HCT116 (cell line): Measurements from ENCODE around the gene COBL. TPM values are rescaled to one million over a fixed set of nuclear protein-coding genes. Genes with fewer than 3 reads are reported as not detected.

ENCODE experiments used
- ATAC-seq: fragments of 200-7000 bp; cut with Tn5 transposase; 2 replicates; pipeline ENCODE4 v1.9.1; 2020; ENCODE audit warnings: mild to moderate bottlenecking, moderate library complexity
- BruUV-seq: library from RNA; stranded (reverse); fragments of 400-500 nt; replicated peaks from 2 replicates; lab custom pipeline; 2021; lab: Mats Ljungman, UMichigan
- CTCF ChIA-PET: fragments of 300-600 bp; sonication (Branson Sonifier 250); formaldehyde crosslinking; loops from one replicate; lab custom pipeline; 2021; ENCODE audit warnings: antibody characterized with exemption; lab: Charles Lee
- POLR2A ChIA-PET: fragments of 300-600, 350-600 bp; sonication (Branson Sonifier 250); formaldehyde crosslinking; loops from one replicate; lab custom pipeline; 2021; ENCODE audit warnings: antibody characterized with exemption; lab: Charles Lee
- RAD21 ChIA-PET, 2 experiments: fragments of 300-600 bp; sonication (Branson Sonifier 250); formaldehyde crosslinking; loops; one replicate each; lab custom pipeline; 2023; ENCODE audit warnings: low total read pairs in 2 of 2; ENCODE audit not compliant: uncharacterized antibody in 2 of 2, unreplicated experiment in 2 of 2, low non-redundant PET in 1 of 2; lab: Charles Lee
- DNase-seq: peaks from one replicate; pipeline ENCODE4 v3.0.0-alpha.2; 2010; ENCODE audit warnings: low read depth, low spot score
- H2AFZ ChIP-seq: fragments of 200-600 bp; shearing (Covaris generic), sonication (generic); 2 replicates; pipeline ENCODE4 v1.6.1; 2017; ENCODE audit warnings: low read depth, mixed run types, mixed read lengths, antibody characterized with exemption, low read length; ENCODE audit not compliant: poor library complexity, severe bottlenecking
- H3K27ac ChIP-seq: 2 replicates; pipeline ENCODE4 v1.5.1; 2012; ENCODE audit warnings: low read depth, low read length
- H3K27me3 ChIP-seq: fragments of 200-600 bp; sonication (generic); 2 replicates; pipeline ENCODE4 v1.6.1; 2016; ENCODE audit warnings: mixed run types, low read length, mixed read lengths; ENCODE audit not compliant: insufficient read depth
- H3K36me3 ChIP-seq, 2 experiments: fragments of 200-500 bp in 1 of 2; fragments of 200-600 bp in 1 of 2; sonication (Bioruptor generic) in 1 of 2; sonication (generic) in 1 of 2; 2 replicates each; pipeline versions ENCODE4 v1.5.1 to v1.6.1; 2014 to 2016; ENCODE audit warnings: low read length in 2 of 2, inconsistent platforms in 1 of 2, mixed read lengths in 1 of 2, mixed run types in 1 of 2; ENCODE audit not compliant: insufficient read depth in 2 of 2, control insufficient read depth in 1 of 2
- H3K4me1 ChIP-seq, 2 experiments: fragments of 200-600 bp in 1 of 2; sonication (generic) in 1 of 2; 2 replicates each; pipeline versions ENCODE4 v1.5.1 to v1.6.1; 2012 to 2017; ENCODE audit warnings: low read length in 2 of 2, inconsistent platforms in 1 of 2, mild to moderate bottlenecking in 1 of 2, mixed read lengths in 1 of 2, mixed run types in 1 of 2, moderate library complexity in 1 of 2; ENCODE audit not compliant: insufficient read depth in 2 of 2, control insufficient read depth in 1 of 2
- H3K4me2 ChIP-seq: fragments of 200-600 bp; sonication (generic); 2 replicates; pipeline ENCODE4 v1.6.1; 2017; ENCODE audit warnings: mixed run types, low read length, mixed read lengths
- H3K4me3 ChIP-seq, 2 experiments: fragments of 200-600 bp in 1 of 2; sonication (generic) in 1 of 2; replicated peaks in 1 of 2; 2 replicates each; pipeline ENCODE4 v1.5.1; 2011 to 2016; ENCODE audit warnings: low read length in 2 of 2, control low read depth in 1 of 2, low read depth in 1 of 2, mild to moderate bottlenecking in 1 of 2, mixed read lengths in 1 of 2, mixed run types in 1 of 2
- H3K79me2 ChIP-seq: fragments of 200-600 bp; sonication (generic); 2 replicates; pipeline ENCODE4 v1.6.1; 2017; ENCODE audit warnings: mild to moderate bottlenecking, mixed run types, low read length, moderate library complexity, mixed read lengths; ENCODE audit not compliant: insufficient read depth
- H3K9ac ChIP-seq: fragments of 200-600 bp; sonication (generic); 2 replicates; pipeline ENCODE4 v1.6.1; 2016; ENCODE audit warnings: low read length, mixed read lengths
- H3K9me2 ChIP-seq: fragments of 200-600 bp; sonication (generic), shearing (Covaris generic); 2 replicates; pipeline ENCODE4 v1.6.1; 2017; ENCODE audit warnings: mixed run types, mild to moderate bottlenecking, moderate library complexity; ENCODE audit not compliant: insufficient read depth
- H3K9me3 ChIP-seq, 2 experiments: fragments of 200-500 bp in 1 of 2; fragments of 200-600 bp in 1 of 2; sonication (Bioruptor generic) in 1 of 2; sonication (generic) in 1 of 2; 2 replicates each; pipeline ENCODE4 v1.6.1; 2014 to 2017; ENCODE audit warnings: low read length in 2 of 2, mixed read lengths in 2 of 2, inconsistent platforms in 1 of 2, low read depth in 1 of 2, mild to moderate bottlenecking in 1 of 2, mixed run types in 1 of 2, moderate library complexity in 1 of 2; ENCODE audit not compliant: control insufficient read depth in 1 of 2, insufficient read depth in 1 of 2
- H4K20me1 ChIP-seq: fragments of 200-600 bp; sonication (generic), shearing (Covaris generic); 2 replicates; pipeline ENCODE4 v1.6.1; 2017; ENCODE audit warnings: mixed run types, mild to moderate bottlenecking, moderate library complexity; ENCODE audit not compliant: insufficient read depth
- CBX3 ChIP-seq: IDR thresholded peaks from 2 replicates; pipeline ENCODE4 v1.6.1; 2012; ENCODE audit warnings: low read depth
- CEBPB ChIP-seq: IDR thresholded peaks from 2 replicates; pipeline ENCODE4 v1.6.1; 2012; ENCODE audit warnings: low read depth
- CTCF ChIP-seq, 3 experiments: fragments of 200-600 bp in 1 of 3; sonication (generic) in 1 of 3; IDR thresholded peaks in 2 of 3; conservative IDR thresholded peaks in 1 of 3; 2 replicates each; pipeline ENCODE4 v1.5.1; 2012 to 2017; ENCODE audit warnings: low read depth in 2 of 3, low read length in 2 of 3, antibody characterized with exemption in 1 of 3, borderline replicate concordance in 1 of 3, control low read depth in 1 of 3, mild to moderate bottlenecking in 1 of 3, mixed read lengths in 1 of 3, mixed run types in 1 of 3, moderate library complexity in 1 of 3; ENCODE audit not compliant: insufficient read depth in 1 of 3
- EGR1 ChIP-seq: IDR thresholded peaks from 2 replicates; pipeline ENCODE4 v1.6.1; 2012; ENCODE audit warnings: low read depth
- ELF1 ChIP-seq: IDR thresholded peaks from 2 replicates; pipeline ENCODE4 v1.6.1; 2012; ENCODE audit warnings: low read depth, borderline replicate concordance
- EZH2phosphoT487 ChIP-seq: fragments of 200-600 bp; IDR thresholded peaks from 2 replicates; pipeline ENCODE4 v1.6.1; 2018; ENCODE audit warnings: antibody characterized with exemption, borderline replicate concordance
- FOSL1 ChIP-seq: IDR thresholded peaks from 2 replicates; pipeline ENCODE4 v1.6.1; 2012; ENCODE audit warnings: low read depth
- JUND ChIP-seq: IDR thresholded peaks from 2 replicates; pipeline ENCODE4 v1.6.1; 2012
- POLR2A ChIP-seq: IDR thresholded peaks from 2 replicates; pipeline ENCODE4 v1.7.0; 2011; ENCODE audit warnings: borderline replicate concordance; ENCODE audit not compliant: insufficient read depth, insufficient read length; ENCODE audit errors: extremely low read depth
- POLR2AphosphoS5 ChIP-seq: IDR thresholded peaks from 2 replicates; pipeline ENCODE4 v1.6.1; 2011; ENCODE audit warnings: mild to moderate bottlenecking, low read depth, low read length, moderate library complexity
- RAD21 ChIP-seq: IDR thresholded peaks from 2 replicates; pipeline ENCODE4 v1.6.1; 2012; ENCODE audit warnings: low read depth, mild to moderate bottlenecking
- REST ChIP-seq: IDR thresholded peaks from 2 replicates; pipeline ENCODE4 v1.6.1; 2012; ENCODE audit warnings: low read depth
- SIN3A ChIP-seq: IDR thresholded peaks from 2 replicates; pipeline ENCODE4 v1.6.1; 2012; ENCODE audit warnings: low read depth
- SP1 ChIP-seq: IDR thresholded peaks from 2 replicates; pipeline ENCODE4 v1.6.1; 2012; ENCODE audit warnings: low read depth
- TCF7L2 ChIP-seq: IDR thresholded peaks from 2 replicates; pipeline ENCODE4 v1.7.0; 2011; ENCODE audit warnings: borderline replicate concordance, inconsistent platforms; ENCODE audit not compliant: insufficient read depth, insufficient read length; ENCODE audit errors: extremely low read depth
- YY1 ChIP-seq: IDR thresholded peaks from 2 replicates; pipeline ENCODE4 v1.6.1; 2011; ENCODE audit warnings: low read length, low read depth, moderate library complexity, mild to moderate bottlenecking; ENCODE audit not compliant: insufficient replicate concordance; ENCODE audit errors: extremely low read depth
- ZBTB33 ChIP-seq: IDR thresholded peaks from 2 replicates; pipeline ENCODE4 v1.6.1; 2011; ENCODE audit warnings: mild to moderate bottlenecking, low read length, moderate library complexity; ENCODE audit not compliant: insufficient replicate concordance; ENCODE audit errors: extremely low read depth
- ZFX ChIP-seq: fragments of 450-650 bp; IDR thresholded peaks from 2 replicates; pipeline ENCODE4 v1.6.1; 2017
- ZNF274 ChIP-seq: fragments of 200-500 bp; sonication (Bioruptor generic); IDR thresholded peaks from 2 replicates; pipeline ENCODE4 v1.6.1; 2014; ENCODE audit warnings: mild to moderate bottlenecking, low read depth, low read length, inconsistent platforms
- intact Hi-C: fragments of 100-400 bp; cut with micrococcal nuclease; formaldehyde crosslinking; loops from 2 replicates; pipeline ENCODE4 v1.10.0; 2022
- total RNA-seq: library from RNA; stranded (reverse); gene quantifications from one replicate; pipeline ENCODE4 v1.2.1, GENCODE V29; 2021; ENCODE audit not compliant: unreplicated experiment

Gene COBL
- total RNA-seq, 1 experiment from 2014 or later: 19.3 TPM

GRCh38 chr7:51346126-51346525 is 29.5 kb upstream of the COBL start:
- Histone ChIP-seq H3K9me3 (no peaks in the 10 kb centered on the region), H3K4me1 (peaks cover 9 to 25% of the 10 kb centered on the region in 2 experiments), H2AFZ (no peak overlapping the region), H4K20me1 (no peaks in the 10 kb centered on the region), H3K4me2 (no peak overlapping the region), H3K27ac (no peak overlapping the region), H3K27me3 (no peaks in the 10 kb centered on the region), H3K36me3 (no peaks in the 10 kb centered on the region), H3K9ac (no peak overlapping the region), H3K4me3 (no peak overlapping the region), H3K79me2 (no peaks in the 10 kb centered on the region), H3K9me2 (no peaks in the 10 kb centered on the region)
- ChIA-PET POLR2A (no interaction called here), CTCF (interaction anchor here (1.2 kb wide), 1 partner anchor 183 kb away, joined by 3 read pairs; no protein-coding TSS in a partner anchor), RAD21 (no interaction called here)
- ATAC-seq (no peak), DNase-seq (no peak)
- intact Hi-C loops: no loop called here
- TF ChIP-seq ZBTB33: no peak
- no peak for TF ChIP-seq EGR1
- TF ChIP-seq JUND: no peak
- TF ChIP-seq YY1: no peak
- no peak for TF ChIP-seq CTCF (IDR thresholded peaks at IDR 0.05 in 2 of 3, conservative IDR thresholded peaks at IDR 0.05 in 1 of 3; ENCODE audit: borderline replicate concordance in 1 of 3, insufficient read depth in 1 of 3, low read depth in 2 of 3, low read length in 2 of 3)
- no peak for TF ChIP-seq FOSL1
- no peak for TF ChIP-seq ELF1
- TF ChIP-seq CBX3: no peak
- no peak for TF ChIP-seq ZNF274
- TF ChIP-seq SP1: no peak
- TF ChIP-seq SIN3A: no peak
- TF ChIP-seq POLR2A: no peak
- no peak for TF ChIP-seq ZFX
- no peak for TF ChIP-seq POLR2AphosphoS5
- no peak for TF ChIP-seq EZH2phosphoT487
- no peak for TF ChIP-seq REST
- TF ChIP-seq CEBPB: no peak
- TF ChIP-seq RAD21: no peak
- TF ChIP-seq TCF7L2: no peak
- BruUV-seq: no TSS peak
